NCI-H774 (cell line): ENCODE results near the gene TPK1.
"Not testable (repeated sequence)": the region's sequence is repeated elsewhere in the genome, so short reads cannot be mapped to it uniquely, and the experiment has no call there.

Source experiments
- DNase-seq: peaks from one replicate; lab custom pipeline; 2025; lab: John Stamatoyannopoulos, UW

TPK1 gene

GRCh38 chr7:144474800-144475615 lies 360.8 kb downstream of the TPK1 start:
- no peak for DNase-seq

DNA sequence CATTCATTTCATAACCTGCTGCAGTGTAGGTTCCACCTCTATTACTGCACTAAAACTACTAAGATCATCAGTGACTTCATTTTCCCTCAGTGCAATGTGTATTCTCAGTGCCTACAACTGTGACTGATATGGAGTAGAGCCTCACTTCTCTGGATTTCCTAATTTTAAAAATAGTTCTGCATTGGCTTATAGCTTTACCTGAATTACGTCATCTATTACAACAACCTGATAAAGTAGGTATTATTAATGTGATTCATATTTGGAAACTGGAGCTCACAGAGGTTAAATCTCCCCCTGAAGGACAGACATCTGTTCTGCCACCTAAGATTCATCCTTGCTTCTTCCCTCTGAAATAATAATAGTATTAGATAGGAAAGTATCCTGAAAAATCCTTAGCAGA lies 361.5 kb downstream of the TPK1 start:
- DNase-seq = no peak

- no peak for DNase-seq
Measured at GRCh38 chr7:144473908-144474307, 361.9 kb downstream of the TPK1 start.

DNA sequence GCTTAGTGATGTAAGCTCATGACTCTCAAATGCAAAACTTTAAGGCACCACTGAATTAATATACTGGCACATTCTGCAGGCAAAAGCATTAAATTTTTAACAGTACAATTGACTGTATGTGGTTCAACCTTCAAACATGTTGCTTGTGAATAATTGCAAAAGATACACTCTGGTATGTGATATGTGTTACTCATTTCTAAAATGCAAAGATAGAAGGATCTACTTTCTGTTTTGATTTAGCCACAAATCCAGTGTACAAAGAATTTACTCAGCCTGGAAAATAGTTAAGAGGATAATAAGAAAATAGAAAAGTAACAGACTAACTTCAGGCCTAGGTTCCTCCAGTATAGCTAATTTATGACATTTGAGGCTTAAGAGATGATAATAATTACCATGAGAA lies 365.8 kb downstream of the TPK1 start:
- DNase-seq = no peak

GRCh38 chr7:144468990-144469732 lies 366.7 kb downstream of the TPK1 start:
- no peak for DNase-seq

DNA sequence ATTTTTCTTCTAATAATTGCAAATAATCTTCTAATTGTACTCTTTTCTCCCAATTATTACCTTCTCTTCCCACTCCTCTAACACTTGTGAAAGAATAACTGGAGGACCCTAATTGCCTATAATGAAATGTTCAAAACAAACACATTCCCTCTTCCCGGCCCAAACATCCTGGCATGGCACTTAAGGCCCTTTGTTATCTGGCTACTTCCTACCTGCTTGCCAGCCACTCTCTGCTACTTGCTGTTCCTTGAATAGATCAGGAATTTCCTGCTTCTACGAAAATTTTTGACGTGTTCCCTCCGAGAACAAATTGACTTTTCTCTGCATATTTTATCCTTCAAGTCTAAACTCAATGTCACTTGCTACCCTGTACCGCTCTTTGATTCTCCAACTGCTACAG lies 376.2 kb downstream of the TPK1 start:
- no peak for DNase-seq

- DNase-seq = no peak
Measured at GRCh38 chr7:144455040-144455404, 380.8 kb downstream of the TPK1 start.

DNA sequence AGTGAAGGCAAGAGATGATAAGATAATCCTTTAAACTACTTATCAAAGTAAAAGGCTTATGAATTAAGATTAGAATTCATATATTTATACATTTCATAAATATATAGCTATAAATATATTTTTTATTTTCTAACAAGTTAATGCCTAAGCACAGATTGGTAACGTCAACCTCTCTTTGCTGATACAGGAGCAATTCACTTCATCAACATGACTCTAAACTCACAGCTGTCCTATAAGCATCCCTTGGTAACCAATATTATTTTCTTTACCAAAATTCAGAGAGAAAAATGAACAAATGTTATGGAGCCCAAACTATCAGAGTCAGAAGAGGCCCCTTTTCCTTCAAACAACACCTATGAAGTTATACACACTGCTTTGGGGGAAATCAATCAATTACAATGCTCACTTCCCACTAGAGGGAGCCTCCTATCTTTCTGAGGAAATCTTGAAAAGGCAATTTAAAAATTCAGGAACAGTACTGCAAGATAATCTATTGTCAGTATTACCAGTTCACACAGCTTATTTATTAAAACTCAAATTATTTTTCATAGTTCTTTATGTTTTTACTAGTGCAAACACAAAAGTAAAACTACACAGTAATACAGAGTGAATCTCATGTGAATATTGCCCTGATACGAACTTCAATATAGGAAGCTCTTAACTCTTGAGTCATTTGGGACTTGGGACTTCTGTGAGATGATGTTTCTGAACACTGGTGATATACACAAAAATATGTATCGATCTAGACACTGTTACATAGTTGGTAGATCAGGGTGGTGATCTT lies 381.4 kb downstream of the TPK1 start:
- DNase-seq = no peak

- no peak for DNase-seq
Measured at GRCh38 chr7:144452064-144452463, 383.8 kb downstream of the TPK1 start.

DNA sequence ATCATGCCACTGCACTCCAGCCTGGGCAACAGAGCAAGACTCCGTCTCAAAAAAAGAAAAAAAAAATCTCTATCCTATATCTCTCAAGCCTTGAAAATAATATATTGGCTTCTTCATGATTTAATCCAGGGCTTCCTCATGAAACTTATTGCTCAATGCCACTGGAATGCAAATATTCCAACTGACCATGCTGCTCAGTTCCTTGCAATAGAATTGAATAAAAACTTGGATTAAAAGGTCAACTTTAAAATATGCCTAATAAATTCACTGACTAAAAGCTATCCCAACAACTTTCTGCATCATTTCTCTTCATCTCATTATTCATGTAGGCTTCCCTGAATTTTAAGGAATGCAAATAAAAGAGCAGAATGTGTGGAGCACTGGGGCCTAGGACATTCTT lies 390.3 kb downstream of the TPK1 start:
- no peak for DNase-seq

- DNase-seq = no peak
Measured at GRCh38 chr7:144439717-144440205, 396.1 kb downstream of the TPK1 start.

- DNase-seq = no peak
Measured at GRCh38 chr7:144438759-144439158, 397.1 kb downstream of the TPK1 start.

- DNase-seq = peak; percentile 31
Measured at GRCh38 chr7:144437370-144438191, 398.3 kb downstream of the TPK1 start.

GRCh38 chr7:144436500-144436899 lies 399.4 kb downstream of the TPK1 start:
- DNase-seq = no peak

DNA sequence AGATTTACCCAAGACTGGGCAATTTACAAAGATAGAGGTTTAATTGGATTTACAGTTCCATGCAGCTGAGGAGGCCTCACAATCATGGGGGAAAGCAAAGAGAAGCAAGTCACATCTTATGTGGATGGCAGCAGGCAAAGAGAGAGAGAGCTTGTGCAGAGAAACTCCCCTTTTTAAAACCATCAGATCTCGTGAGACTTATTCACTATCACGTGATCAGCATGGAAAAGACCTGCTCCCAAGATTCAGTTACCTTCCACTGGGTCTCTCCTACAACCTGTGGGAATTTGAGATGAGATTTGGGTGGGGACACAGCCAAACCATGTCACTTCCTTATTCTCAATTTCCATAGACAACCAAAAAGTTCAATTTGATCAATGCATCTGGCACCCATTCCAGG lies 407.4 kb downstream of the TPK1 start:
- DNase-seq = no peak

- DNase-seq = not testable (repeated sequence)
Measured at GRCh38 chr7:144427539-144427938, 408.3 kb downstream of the TPK1 start.

DNA sequence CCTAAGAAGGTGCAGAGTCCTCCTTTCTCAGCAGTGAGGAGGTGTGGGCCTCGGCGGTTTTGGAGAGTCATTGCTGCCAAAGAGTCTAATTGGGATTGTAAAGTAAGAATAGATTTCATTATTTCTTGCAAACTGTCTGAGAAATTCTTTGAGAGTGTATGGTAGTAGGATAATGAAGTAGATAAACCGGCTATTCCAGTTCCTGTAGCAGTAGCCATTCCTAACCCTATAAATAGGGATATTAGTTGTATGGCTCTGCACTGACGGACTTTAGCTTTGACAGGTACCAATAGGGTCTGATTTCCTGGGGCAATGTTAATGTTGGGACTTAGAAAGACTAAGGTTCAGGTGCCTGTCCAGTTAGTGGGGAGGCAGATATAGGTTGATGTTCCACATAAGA lies 416.9 kb downstream of the TPK1 start:
- not testable (repeated sequence) for DNase-seq

GRCh38 chr7:144416341-144416740 lies 419.5 kb downstream of the TPK1 start:
- DNase-seq = no peak

DNA sequence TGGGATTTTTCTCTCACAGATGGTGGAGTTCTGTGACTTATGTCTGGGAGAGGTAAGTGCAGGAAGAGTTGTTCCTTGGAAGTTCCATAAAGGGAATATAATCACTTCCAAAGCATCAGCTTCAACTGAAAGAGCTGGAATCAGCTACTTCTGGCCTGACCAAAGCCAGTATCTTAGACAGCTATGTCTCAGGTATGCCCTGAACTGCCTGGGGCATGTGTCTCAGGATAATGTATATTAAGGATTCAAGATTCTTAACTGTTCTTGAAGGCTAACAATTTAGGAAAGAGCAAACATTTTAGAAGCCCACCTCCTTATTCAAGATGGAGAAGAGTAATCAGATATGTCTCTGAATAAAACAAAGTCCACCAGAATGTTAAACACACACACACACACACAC lies 420.0 kb downstream of the TPK1 start:
- DNase-seq = no peak

DNA sequence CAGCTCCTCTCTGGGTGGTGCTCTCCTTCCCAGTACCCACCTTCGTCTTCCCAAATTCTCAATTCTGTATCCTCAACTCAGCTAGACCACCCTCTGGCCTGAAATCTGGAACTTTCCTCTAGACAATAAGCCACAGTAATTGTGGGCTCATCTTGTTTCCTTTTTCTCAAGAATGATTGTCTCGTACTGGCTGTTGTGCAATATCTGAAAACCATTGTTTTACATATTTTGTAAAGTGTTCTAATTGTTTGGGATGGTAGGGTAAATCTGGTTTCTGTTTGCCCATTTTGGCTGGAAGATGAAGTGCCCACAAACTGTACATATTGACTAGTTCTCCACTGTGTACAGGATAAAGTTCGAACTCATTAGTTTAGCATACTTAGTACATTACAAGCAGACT lies 421.0 kb downstream of the TPK1 start:
- DNase-seq = no peak

GRCh38 chr7:144410441-144410840 lies 425.4 kb downstream of the TPK1 start:
- no peak for DNase-seq

- no peak for DNase-seq
Measured at GRCh38 chr7:144408121-144408520, 427.7 kb downstream of the TPK1 start.
